HL-60/S4 treated with phorbol 12-myristate 13-acetate at 8.2 ng/mL for 4 days and 3 days (cell line): Measurements from ENCODE around the gene FUCA1.
"Not testable (repeated sequence)": the region's sequence is repeated elsewhere in the genome, so short reads cannot be mapped to it uniquely, and the experiment has no call there.

Experiments
- in situ Hi-C: fragments of 300-500 bp; cut with MboI; formaldehyde crosslinking; loops from 2 replicates; pipeline ENCODE4 v1.15.0; 2022; ENCODE audit warnings: low sequenced_read_pairs

The FUCA1 gene

DNA sequence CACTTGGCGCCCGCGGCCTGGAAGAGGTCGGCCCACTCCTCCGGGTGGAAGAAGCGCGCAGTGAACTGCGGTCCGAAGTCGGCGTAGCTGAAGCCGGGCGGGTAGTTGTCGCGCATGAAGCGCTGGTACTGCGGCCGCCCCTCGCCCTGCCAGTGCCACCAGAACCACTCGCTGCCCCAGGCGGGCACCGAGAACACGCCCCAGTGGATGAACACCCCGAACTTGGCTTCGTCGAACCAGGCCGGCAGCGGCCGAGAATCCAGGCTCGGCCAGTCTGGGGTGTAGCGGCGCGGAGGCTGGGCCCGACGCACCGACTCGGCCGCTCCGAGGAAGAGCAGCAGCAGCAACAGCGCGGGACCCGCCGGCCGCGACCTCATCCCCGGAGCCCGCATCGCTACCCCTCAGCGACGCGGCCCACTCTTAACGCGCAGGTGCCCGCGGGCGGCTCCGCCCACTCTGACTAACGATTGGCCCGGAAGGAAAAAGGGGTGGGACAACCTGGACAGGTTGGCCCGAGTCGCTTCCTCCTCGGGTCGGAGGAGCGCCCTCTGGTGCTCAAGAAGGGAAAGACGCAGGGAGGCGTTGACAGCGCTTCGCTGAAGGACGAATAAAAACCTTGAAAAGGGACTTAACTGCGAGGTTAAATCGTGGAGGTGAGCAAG lies at the start of gene FUCA1:
Gene FUCA1 (minus strand): TSS at position 396 of the 662 bp plus-strand sequence. CDS start 4 bp downstream, at position 392.
- in situ Hi-C loops: no loop called here

DNA sequence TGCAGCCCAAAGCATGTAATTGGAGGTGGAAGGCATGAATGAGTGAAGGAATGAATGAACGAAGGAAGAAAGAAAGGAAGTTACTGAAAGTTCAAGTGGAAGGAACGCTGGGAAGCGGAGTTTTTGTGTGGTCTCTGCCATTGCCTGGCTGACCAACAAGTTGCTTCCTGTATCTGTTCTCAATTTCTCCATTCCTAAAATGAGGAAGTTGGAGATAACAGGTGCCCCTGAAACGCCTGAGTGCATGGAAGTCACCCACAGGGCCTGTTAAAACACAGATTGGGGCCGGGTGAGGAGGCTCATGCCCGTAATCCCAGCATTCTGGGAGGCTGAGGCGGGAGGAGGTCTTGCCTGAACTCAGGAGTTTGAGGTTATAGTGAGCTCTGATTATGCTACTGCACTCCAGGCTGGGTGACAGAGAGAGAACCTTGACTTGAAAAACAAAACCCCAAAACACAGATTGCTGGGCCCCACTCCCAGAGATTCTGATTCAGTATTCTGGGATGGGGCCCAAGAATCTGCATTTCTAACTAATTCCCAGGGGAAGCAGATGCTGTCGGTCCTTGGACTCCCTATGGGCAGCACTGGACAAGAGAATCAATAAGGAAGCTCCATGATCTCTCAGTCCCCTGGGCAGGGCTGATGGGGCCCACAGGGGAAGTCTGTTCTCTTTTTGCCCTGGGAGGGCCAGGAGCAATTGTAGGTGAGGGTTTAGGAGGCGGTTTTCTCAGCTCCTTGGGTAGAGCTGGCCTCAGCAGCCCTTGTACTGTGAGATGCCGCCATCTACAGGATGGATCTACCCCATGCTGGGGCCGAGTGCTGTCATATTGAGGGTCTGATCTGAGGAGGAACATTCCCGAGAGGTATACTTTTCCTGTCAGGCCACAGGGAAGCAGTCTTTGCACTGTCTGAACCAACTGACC lies 48.4 kb upstream of the FUCA1 start:
- in situ Hi-C loops: loop anchor here (10.0 kb wide), 1 partner anchor 112 kb away; the partner anchor contains the start of gene GALE

DNA sequence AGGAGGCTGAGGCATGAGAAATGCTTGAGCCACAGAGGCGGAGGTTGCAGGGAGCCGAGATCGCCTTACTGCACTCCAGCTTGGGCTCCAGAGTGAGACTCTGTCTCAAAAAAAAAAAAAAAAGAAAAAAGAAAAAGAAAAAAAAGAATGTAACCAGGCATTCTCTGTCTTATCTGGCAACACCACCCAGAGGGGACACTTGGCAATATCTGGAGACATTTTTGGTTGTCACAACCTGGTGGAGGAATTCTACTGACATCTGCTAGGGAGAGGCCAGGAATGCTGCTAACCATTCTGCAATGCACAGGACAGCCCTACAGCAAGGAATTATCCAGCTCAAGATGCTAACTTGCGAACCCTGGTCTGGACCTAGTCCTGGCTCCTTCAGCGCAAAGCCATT lies 47.4 kb upstream of the FUCA1 start:
- in situ Hi-C loops: loop anchor here (10.0 kb wide), 1 partner anchor 111 kb away; the partner anchor contains the start of gene GALE

DNA sequence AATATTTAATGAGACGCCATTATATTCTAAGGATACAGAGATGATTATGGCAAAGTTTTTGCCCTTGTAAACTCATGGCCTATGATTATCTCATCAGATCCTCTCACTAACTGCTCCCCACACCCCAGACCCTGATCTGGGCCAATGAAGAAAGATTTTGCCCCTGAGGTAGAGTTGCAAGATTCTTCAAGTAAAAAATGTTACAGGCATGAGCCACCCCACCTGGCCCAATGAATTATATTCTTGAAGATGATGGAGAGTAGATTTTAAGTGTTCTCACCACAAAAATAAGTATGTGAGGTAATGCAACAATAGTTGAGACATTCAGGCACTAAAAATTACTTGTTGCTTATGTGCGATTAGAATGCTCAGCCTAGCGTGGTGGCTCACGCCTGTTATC lies 46.8 kb upstream of the FUCA1 start:
- in situ Hi-C loops: loop anchor here (10.0 kb wide), 1 partner anchor 110 kb away; the partner anchor contains the start of gene GALE

DNA sequence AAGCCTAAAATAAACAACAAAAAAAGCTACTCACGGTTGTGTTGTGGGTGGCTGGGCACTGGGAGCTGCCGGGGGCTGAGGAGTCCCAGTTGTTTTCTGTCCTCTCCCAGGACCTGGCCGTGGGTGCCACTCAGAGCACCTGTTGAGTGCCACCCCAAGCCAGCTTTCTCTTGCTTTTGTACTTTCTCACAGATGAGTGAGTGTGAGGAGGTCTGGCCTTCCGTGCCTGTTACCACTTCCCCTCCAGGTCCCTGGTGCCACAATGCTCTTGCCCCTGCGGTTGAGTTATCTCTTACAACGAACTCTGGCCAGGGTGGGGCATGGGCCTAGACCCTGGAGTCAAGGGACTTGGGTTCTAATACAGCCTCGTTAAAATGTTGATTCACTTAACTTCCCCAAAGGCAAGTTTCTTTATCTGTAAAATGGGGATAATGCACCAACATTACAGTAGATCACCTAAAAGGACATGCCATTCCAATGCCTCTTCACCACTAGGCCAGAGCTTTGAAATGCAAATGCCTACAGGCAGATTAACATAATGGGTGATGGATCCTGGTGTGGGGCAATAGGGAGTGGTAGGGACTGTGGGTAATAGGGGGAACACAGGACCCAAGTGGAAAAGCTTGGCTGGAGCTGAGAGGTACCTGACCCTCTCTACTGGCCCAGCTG lies 45.3 kb upstream of the FUCA1 start, which contains the start of gene CNR2:
Gene CNR2 (minus strand): TSS at position 151 of the 669 bp plus-strand sequence. CDS start 37,745 bp downstream, outside the sequence.
- in situ Hi-C loops: loop anchor here (10.0 kb wide), 1 partner anchor 109 kb away; the partner anchor contains the start of gene GALE

DNA sequence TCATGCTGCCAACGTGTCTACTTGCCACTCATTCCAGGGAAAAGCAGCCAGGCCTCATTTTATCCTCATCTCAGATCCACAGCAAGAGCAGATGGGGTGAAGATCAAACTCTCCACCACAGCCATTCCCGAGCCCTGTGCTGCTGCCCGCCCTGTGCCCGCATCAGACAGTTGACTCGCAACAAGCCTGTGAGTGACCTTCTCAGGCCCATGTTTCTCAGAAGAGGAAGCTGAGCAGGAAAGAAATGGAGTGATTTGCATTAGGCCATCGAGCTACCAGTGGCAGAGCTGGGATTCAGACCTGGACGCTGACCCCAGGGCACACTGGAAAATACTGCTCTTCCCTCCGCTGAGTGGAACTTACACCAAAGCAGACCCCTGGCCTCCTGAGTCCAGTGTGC lies 43.8 kb upstream of the FUCA1 start:
- in situ Hi-C loops: loop anchor here (10.0 kb wide), 1 partner anchor 107 kb away; the partner anchor contains the start of gene GALE

DNA sequence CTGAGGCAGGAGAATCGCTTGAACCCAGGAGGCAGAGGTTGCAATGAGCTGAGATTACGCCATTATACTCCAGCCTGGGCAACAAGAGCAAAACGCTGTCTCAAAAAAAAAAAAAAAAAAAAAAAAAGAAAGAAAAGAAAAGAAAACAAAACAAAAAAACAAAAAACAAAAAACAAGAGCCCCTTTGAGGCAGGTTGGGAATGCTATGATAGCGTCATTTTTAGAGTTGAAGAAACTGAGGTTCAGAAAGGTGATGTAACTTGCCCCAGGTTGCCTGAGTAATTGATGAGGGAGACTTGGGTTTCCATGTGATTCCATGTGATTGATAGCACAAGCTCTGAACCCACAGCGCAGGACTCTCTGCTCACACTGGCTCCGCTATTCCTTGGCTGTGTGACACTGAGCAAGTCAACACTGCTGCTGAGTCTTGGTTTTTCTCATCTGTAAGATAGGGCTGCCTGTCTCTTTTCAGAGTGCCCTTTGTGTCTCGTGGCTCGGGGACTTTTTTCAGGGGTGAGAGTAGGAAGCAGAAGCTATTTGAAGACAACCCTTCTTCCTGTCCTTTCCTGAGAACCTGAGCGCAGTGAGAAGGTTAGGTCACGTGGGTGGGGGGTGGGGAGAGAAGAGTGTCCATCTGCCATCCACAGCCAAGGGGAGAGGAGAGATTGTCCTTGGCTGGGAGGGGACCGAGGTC lies 42.6 kb upstream of the FUCA1 start:
- in situ Hi-C loops: loop anchor here (10.0 kb wide), 1 partner anchor 106 kb away; the partner anchor contains the start of gene GALE

DNA sequence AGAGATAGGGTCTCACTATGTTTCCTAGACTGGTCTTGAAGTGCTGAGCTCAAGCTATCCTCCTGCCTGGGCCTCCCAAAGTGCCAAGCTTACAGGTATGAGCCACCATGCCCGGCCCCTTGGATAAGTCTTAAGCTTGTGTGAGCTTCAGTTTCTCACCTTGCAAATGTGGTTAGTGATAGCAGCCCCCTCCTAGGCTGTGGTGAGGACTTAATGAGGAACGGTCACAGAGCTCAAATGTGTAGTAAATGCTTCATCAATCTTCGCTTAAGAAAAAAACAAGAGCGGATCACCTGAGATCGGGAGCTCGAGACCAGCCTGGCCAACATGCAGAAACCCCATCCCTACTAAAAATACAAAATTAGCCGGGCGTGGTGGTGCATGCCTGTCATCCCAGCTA lies 42.1 kb upstream of the FUCA1 start:
- in situ Hi-C loops: loop anchor here (10.0 kb wide), 1 partner anchor 105 kb away; the partner anchor contains the start of gene GALE

DNA sequence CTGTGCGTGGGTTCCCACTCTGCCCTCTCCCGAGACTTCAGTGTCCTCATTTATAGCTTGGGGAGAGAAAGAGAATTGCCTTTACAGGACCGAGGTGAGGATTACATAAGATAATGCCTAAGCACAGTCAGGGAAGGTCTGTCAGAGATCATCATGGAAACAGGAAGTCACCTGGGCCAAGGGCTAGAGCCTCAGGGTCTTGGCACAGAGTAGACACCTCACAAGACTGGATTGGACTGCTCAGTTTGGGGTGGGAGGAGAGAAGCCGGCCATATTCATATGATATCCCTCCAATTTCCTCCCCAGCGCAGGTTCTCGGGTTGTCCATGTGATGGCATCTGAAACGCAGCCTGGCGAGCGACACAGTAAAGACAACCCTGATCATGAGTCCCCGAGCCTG lies 41.3 kb upstream of the FUCA1 start:
- in situ Hi-C loops: no loop called here

DNA sequence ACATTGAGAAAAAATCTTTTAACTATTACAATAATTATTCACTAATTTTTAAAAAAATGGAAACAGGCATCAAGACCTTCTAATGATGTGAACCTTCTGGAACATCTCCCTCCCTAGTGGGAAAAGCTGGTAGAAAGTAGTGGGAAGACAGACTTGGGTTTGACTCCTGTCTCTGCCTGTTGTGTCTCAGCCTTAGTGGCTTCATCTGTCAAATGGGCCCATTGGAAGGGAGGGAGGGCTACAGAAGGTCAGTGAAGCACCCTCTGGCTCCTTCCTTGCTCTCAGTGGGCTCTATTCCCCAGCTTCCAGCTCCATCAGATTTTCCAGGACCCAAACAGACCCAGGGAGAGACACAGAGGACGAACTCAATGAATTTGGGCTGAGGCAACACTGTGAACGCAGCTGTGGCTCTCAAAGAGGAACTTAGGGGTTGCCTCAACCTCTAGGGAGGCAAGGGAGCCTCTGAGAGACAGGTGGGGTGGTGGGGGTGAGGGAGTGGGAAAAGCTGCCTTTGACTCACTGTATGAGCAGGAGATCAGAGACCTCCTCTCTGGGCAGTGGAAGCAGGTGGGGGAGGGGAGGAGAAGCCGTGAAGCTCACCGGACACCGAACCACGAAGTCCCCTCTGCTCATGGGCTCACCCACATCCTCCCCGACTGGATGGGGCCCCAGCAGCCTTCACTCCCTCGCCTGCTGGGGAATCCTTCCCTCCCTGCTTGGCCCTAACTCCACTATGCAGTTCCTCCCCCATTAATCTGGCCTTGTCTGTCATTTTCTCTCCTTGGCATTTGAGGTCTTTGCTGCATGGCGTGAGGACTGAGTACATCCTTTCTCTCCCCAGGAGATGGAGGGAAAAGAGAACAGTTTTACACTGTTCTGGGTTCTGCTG lies 40.6 kb upstream of the FUCA1 start:
- in situ Hi-C loops: no loop called here

DNA sequence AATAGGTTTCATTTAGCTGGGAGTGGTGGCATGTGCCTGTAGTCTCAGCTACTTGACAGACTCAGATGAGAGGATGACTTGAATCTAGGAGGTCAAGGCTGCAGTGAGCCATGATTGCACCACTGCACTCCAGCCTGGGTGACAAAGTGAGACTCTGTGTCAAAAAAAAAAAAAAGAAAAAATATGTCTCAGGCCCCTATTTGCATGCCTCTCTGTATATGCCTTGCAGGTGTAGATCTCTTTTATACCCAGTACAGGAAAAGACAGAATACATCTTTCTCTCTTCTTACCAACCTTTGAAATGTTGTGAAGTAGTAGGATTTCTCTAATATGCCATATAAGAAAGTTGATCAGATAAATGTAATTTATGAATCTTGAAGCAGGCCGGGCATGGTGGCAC lies 38.6 kb upstream of the FUCA1 start:
- in situ Hi-C loops: no loop called here

DNA sequence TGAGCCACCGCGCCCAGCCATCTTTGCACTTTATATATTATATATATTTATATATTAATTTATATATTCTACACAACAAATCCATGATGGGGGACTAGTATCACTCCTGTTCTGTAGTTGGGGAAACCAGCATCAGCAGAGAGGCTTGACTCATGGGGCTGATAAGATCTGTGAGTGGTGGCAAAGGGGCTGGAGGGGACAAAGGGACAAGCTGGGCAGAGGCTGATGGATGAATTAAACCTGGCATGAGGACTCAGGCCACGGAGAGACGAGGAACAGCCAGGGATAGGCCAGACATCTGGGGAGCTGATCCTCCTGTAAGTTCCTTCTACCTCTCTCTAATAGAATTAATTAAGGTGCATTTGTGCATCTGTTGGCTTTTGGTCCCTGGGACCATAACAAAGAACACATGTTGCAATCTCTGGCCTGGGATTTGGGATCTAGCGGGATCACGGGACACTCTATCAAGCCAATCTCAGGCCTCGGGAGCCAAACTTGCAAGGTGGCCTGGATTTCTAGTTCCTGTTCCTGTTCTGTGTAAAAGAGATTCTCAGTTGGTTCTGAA lies 37.5 kb upstream of the FUCA1 start:
- in situ Hi-C loops: no loop called here

DNA sequence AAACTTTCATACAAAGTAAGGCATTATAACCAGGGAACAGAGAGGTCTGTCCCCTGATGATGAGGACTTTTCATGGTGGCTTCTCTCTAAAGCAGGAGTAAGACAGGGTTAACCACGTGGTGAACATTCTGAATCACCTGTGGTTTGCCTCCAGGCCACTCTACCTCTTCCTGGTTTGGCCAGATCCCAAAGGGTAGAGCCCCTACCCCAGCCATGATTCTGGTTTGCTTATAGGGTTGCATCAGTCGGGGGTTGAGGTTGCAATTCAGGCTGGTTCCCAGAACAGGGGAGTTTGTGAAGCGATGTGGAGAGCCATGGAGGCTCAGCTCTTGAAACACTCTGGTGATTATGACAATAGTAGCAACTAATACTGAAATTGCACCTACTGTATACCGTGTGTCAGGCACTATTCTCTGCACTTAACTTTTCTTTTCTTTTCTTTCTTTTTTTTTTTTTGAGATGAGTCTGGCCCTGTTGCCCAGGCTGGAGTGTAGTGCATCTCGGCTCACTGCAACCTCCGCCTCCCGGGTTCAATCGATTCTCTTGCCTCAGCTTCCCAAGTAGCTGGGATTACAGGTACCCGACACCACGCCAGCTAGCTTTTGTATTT lies 36.8 kb upstream of the FUCA1 start:
- in situ Hi-C loops: no loop called here

DNA sequence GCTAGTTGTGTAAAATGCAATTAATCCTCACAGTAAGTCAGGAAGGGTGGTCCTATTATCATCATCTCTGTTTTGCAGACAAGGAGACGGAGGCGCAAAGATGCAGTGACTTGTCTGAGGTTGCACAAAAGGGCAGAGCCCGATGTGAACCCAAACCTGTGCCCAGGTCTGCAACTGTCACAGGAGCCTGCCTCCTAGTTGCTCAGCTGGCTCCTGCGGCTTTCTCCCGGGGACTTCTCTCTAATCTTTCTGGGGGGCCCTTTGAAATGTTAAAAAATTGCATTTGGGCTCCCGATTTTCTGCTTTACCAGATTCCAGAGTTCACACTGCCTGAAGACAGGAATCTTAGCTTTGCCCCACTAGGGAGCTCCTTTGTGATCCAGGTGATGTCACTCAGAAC lies 35.7 kb upstream of the FUCA1 start:
- in situ Hi-C loops: no loop called here

DNA sequence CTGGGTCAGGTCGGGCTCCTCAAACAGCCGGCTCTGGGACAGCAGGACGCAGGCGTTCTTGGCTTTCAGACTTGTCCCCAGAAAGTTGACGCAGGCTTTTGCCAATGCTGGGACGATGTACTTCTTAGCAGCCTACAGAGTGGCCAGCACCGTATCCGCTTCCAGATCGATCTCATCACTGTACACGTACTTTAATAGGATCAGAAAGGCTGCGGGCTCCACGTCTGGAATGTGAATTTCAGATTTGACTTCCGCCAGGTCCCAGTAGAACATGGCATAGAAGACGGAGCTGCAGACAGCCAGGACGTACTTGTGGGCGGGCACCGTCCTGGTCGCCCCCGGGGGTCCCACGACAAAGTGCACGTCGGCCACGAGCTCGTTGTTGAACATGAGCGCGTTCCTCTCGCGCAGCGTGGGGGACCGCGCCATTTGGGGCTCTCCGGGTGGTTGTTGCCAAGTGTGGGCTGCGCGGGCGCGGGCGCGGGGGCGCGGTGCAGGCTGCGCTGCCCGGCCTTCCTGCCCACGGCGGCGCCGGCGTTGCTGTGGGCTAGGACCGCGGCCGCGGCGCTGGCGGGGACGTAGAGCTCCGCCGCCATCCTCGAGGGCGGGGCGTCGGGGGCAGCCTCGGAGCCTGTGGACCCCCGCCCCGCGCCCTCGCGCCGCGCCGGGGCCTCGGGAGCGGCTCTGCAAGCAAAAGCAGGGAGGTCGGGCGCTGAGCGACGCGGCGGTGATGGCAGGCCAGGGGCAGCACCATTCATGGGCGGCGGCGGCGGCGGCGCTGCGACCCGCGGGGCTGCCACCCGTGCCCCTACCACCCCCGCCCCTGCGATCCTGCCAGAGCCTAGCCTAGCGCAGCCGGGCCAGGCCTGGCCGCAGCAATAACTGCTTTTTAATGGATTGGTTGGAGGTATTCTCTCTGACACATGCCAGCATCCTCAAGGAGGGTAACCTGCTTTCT lies 34.5 kb upstream of the FUCA1 start:
- in situ Hi-C loops: no loop called here

DNA sequence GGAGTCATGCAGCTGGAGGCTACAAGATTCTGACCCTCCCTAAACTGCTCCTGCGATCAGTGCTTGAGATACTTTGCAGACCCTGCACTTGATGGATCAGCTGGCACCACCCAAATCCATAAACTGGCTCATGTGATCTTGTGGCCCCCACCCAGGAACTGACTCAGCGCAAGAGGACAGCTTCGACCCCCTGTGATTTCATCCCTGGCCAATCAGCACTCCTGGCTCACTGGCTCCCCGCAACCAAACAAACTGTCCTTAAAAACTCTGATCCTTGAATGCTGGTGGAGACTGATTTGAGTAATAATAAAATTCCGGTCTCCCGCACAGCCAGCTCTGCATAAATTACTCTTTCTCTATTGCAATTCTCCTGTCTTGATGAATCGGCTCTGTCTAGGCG lies 31.9 kb upstream of the FUCA1 start:
- in situ Hi-C loops: not testable (repeated sequence)

DNA sequence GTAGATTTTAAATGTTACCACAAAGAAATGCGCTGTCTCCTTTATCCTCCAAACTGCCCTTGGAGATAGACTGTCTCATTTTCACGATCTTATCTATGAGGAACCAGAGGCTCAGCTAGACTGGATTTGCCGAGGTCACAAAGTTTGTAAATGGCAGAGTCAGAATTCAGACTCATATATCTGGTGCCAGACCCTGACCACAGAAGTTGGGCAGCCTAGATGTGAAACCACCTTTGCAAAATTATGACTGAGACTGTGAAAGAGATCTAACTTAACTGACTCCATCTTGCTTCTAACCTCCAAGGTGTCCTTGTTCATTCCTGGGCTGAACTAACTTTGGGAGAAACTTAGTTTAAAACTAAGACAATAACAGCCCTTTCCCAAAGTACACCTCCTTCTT lies 31.0 kb upstream of the FUCA1 start:
- in situ Hi-C loops: no loop called here
